DND-41 (cell line): ENCODE results near the gene HTR2C.

Source experiments
- EZH2 ChIP-seq: IDR thresholded peaks from 3 replicates; pipeline ENCODE4 v1.6.1; 2012; ENCODE audit warnings: borderline replicate concordance, low read depth, mild to moderate bottlenecking, moderate library complexity, low read length, inconsistent platforms; ENCODE audit not compliant: severe bottlenecking
- TF ChIP-seq, protein P1 (sequence below): IDR thresholded peaks from 2 replicates; pipeline ENCODE4 v1.5.1; 2012; ENCODE audit warnings: borderline replicate concordance, low read length, moderate library complexity, mild to moderate bottlenecking; ENCODE audit not compliant: poor library complexity, severe bottlenecking; ENCODE audit errors: extremely low read depth

DNA sequence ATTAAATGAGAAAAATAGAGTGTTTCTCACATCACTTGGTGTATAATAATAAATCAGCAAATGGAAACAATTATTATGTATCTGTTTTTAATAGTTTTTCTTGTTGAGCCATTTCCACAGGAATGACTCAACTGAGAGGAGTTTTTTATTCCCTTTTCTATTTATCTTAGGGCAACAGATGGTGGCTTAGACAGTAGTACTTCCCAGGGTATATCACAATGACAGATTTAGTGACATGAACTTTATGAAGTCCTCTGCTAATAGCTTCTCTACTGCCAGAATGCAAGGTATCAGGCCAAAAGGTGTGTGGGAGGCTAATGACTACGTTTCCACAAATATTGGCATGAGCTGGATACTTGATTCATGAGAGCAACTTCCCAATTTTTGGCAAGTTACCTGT is 126.7 kb downstream of the HTR2C start:
- TF ChIP-seq, protein P1, sequence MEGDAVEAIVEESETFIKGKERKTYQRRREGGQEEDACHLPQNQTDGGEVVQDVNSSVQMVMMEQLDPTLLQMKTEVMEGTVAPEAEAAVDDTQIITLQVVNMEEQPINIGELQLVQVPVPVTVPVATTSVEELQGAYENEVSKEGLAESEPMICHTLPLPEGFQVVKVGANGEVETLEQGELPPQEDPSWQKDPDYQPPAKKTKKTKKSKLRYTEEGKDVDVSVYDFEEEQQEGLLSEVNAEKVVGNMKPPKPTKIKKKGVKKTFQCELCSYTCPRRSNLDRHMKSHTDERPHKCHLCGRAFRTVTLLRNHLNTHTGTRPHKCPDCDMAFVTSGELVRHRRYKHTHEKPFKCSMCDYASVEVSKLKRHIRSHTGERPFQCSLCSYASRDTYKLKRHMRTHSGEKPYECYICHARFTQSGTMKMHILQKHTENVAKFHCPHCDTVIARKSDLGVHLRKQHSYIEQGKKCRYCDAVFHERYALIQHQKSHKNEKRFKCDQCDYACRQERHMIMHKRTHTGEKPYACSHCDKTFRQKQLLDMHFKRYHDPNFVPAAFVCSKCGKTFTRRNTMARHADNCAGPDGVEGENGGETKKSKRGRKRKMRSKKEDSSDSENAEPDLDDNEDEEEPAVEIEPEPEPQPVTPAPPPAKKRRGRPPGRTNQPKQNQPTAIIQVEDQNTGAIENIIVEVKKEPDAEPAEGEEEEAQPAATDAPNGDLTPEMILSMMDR = no peak
- TF ChIP-seq EZH2 = no peak
